Upper lobe of left lung (tissue), 6 donors: ENCODE results near the gene ITGA1. TPM values are rescaled to one million over a fixed set of nuclear protein-coding genes. Genes with fewer than 3 reads are reported as not detected.

Experiments used
- ATAC-seq, 2 donors: fragments of 200-7000 bp; cut with Tn5 transposase; one replicate each; pipeline ENCODE4 v1.9.1; 2022; ENCODE audit warnings: mild to moderate bottlenecking in 2 of 2, moderate library complexity in 2 of 2; ENCODE audit not compliant: low FRiP score in 2 of 2
- DNase-seq, 2 donors: peaks; one replicate each; pipeline ENCODE4 v3.0.0-alpha.2; 2019 to 2020
- H3K27ac ChIP-seq, 4 donors: fragments of 200-600 bp; sonication (generic); one replicate each; pipeline ENCODE4 v1.5.1; 2016 to 2019
- H3K27me3 ChIP-seq, 4 donors: fragments of 200-600 bp; sonication (generic); one replicate each; pipeline ENCODE4 v1.5.1; 2017 to 2019
- H3K36me3 ChIP-seq, 4 donors: fragments of 200-600 bp; sonication (generic); one replicate each; pipeline ENCODE4 v1.5.1; 2016 to 2019
- H3K4me1 ChIP-seq, 4 donors: fragments of 200-600 bp; sonication (generic); one replicate each; pipeline ENCODE4 v1.5.1; 2018 to 2019
- H3K4me3 ChIP-seq, 4 donors: fragments of 200-600 bp; sonication (generic); one replicate each; pipeline ENCODE4 v1.5.1; 2017 to 2019; ENCODE audit warnings: mild to moderate bottlenecking in 2 of 4, moderate library complexity in 1 of 4
- H3K9me3 ChIP-seq, 4 donors: fragments of 200-600 bp; sonication (generic); one replicate each; pipeline ENCODE4 v1.5.1; 2018 to 2019
- EP300 ChIP-seq, 4 donors: sonication (generic); formaldehyde crosslinking; IDR thresholded peaks; one replicate each; pipeline ENCODE4 v1.5.1; 2017; ENCODE audit warnings: antibody characterized with exemption in 4 of 4, control low read depth in 2 of 4
- POLR2A ChIP-seq, 4 donors: fragments of 450-650 bp; IDR thresholded peaks; one replicate each; pipeline ENCODE4 v1.5.1; 2016 to 2017; ENCODE audit warnings: antibody characterized with exemption in 4 of 4, mild to moderate bottlenecking in 2 of 4
- POLR2AphosphoS5 ChIP-seq, 2 donors: sonication (generic); formaldehyde crosslinking; IDR thresholded peaks; one replicate each; pipeline ENCODE4 v1.5.1; 2017; ENCODE audit warnings: antibody characterized with exemption in 2 of 2
- WGBS, 2 donors: methylation state at CpG; one replicate each; pipeline ENCODE4 v1.1.5; 2017 to 2018; 5-methylcytosine and 5-hydroxymethylcytosine counted together
- total RNA-seq, 6 donors: library from RNA; depleted of rRNA in 4 of 6; stranded (reverse); fragments of >200 nt in 4 of 6; gene quantifications; one replicate each; pipeline versions ENCODE4 v1.1.0 to v1.2.1, GENCODE V29; 2016 to 2021
- TF ChIP-seq, protein P1 (sequence below), 6 experiments: fragments of 450-650 bp in 4 of 6; fragments of 200-600 bp in 2 of 6; sonication (generic) in 2 of 6; IDR thresholded peaks; one replicate each; pipeline ENCODE4 v1.5.1; 2016 to 2019; ENCODE audit warnings: antibody characterized with exemption in 6 of 6
- donor health status: DM: no; HTN: no; CAD: no; lungs with moderate emphysema.
- donor health status: DM: no; HTN: yes; CAD: no; lungs with severe emphysema.

ITGA1 gene
- total RNA-seq, 6 donors from 2014 or later = 19.9 to 134 (median 60.8) TPM

DNA sequence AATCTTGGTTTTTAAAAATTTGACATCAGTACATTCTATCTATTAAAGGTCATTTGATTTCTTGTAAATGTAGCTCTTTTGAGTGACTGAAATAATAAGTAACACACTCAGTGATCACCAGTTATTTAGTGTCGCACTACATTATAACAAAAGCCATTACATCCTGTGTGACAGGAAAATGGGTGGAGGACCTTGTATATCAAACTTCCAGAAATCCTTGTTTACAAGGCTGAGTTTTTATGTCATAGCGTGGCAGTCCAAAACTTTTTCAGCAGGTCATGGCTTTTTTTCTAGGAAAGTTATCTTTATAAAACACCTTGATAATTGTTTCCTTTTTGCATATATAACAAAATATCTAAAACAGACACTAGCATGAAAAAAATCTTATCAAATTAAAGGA, 14.4 kb upstream of the ITGA1 start:
- no peaks in the 10 kb centered on the region for H3K27me3 ChIP-seq
- ATAC-seq (no peak), DNase-seq (no peak)
- H3K9me3 ChIP-seq = no peaks in the 10 kb centered on the region
- no peaks in the 10 kb centered on the region for H3K36me3 ChIP-seq
- H3K4me3 ChIP-seq = no peak overlapping the region
- 68 to 72% methylated on average over 2 of the region's 2 CpGs for WGBS, 2 donors
- peaks cover 0 to 21% (median 7%) of the 10 kb centered on the region in 4 donors for H3K4me1 ChIP-seq
- H3K27ac ChIP-seq = peak overlapping the region in 3 of 4 donors; percentile 49 to 83 (median 56)
- TF ChIP-seq EP300 (IDR thresholded peaks at IDR 0.05) (peak in 3 of 4 donors; percentile 19 to 64 (median 54)), POLR2AphosphoS5 (IDR thresholded peaks at IDR 0.05) (peak; percentile 27 to 32), POLR2A (IDR thresholded peaks at IDR 0.05) (no peak)
- TF ChIP-seq, protein P1, sequence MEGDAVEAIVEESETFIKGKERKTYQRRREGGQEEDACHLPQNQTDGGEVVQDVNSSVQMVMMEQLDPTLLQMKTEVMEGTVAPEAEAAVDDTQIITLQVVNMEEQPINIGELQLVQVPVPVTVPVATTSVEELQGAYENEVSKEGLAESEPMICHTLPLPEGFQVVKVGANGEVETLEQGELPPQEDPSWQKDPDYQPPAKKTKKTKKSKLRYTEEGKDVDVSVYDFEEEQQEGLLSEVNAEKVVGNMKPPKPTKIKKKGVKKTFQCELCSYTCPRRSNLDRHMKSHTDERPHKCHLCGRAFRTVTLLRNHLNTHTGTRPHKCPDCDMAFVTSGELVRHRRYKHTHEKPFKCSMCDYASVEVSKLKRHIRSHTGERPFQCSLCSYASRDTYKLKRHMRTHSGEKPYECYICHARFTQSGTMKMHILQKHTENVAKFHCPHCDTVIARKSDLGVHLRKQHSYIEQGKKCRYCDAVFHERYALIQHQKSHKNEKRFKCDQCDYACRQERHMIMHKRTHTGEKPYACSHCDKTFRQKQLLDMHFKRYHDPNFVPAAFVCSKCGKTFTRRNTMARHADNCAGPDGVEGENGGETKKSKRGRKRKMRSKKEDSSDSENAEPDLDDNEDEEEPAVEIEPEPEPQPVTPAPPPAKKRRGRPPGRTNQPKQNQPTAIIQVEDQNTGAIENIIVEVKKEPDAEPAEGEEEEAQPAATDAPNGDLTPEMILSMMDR (IDR thresholded peaks at IDR 0.05) = no peak

DNA sequence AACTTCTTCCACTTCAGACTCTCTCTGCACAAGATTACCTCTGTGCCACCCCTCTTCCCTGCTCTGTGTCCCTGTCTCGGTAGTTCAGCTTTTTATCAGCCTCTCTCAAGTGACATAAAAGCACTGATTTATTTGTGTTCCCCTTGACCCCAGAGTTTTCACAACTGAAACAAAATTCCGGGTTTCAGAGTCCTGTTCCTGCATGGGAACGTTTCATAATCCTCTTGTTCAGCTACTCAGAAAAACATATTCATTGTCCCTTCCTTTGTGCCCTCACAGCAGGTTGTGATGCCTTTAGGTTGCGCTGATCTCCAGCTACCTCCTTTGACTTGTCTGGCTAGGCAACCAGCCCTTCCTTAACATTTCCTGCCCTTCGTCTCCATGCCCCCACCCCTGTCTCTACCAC, 13.7 kb upstream of the ITGA1 start:
- no peaks in the 10 kb centered on the region for H3K27me3 ChIP-seq
- WGBS, 2 donors = 21 to 25% methylated on average over 5 of the region's 5 CpGs
- no peak for TF ChIP-seq POLR2A (IDR thresholded peaks at IDR 0.05)
- peak in 1 of 4 donors; percentile 4 for TF ChIP-seq EP300 (IDR thresholded peaks at IDR 0.05)
- peak in 1 of 2 donors; percentile 63 for TF ChIP-seq POLR2AphosphoS5 (IDR thresholded peaks at IDR 0.05)
- TF ChIP-seq, protein P1 (IDR thresholded peaks at IDR 0.05) = no peak
- ATAC-seq (no peak), DNase-seq (no peak)
- no peaks in the 10 kb centered on the region for H3K9me3 ChIP-seq
- peaks cover 0 to 16% (median 7%) of the 10 kb centered on the region in 4 donors for H3K4me1 ChIP-seq
- no peak overlapping the region for H3K4me3 ChIP-seq
- H3K36me3 ChIP-seq = no peaks in the 10 kb centered on the region
- H3K27ac ChIP-seq = peak overlapping the region; percentile 49 to 83 (median 54)

DNA sequence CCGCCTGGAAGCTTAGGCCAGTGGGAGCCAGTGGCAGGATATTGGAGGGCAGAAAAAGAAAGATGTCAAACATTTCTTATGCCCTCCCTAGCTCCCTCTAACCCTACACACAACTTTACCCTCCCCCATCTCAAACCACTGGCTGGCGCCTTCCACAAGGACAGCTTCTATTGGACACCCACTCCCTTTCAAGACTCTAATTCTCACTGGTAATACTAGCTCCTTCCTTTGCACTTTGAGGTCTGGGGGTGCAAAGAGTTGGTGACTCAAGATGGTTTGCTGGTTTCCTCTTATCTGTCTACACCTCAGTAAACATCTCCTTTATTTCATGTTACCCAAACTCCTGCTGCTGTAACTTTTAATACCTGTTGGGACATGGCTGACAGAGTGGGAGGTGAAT, 11.6 kb upstream of the ITGA1 start:
- H3K9me3 ChIP-seq = no peaks in the 10 kb centered on the region
- peak overlapping the region in 3 of 4 donors; percentile 46 to 60 (median 51) for H3K27ac ChIP-seq
- no peaks in the 10 kb centered on the region for H3K27me3 ChIP-seq
- ATAC-seq (no peak), DNase-seq (no peak)
- no peaks in the 10 kb centered on the region for H3K36me3 ChIP-seq
- no peak overlapping the region for H3K4me3 ChIP-seq
- WGBS, 2 donors = 92 to 94% methylated on average over 2 of the region's 2 CpGs
- peaks cover 0 to 16% (median 7%) of the 10 kb centered on the region in 4 donors for H3K4me1 ChIP-seq
- TF ChIP-seq, protein P1 (IDR thresholded peaks at IDR 0.05) = no peak
- TF ChIP-seq EP300 (IDR thresholded peaks at IDR 0.05) (no peak), POLR2A (IDR thresholded peaks at IDR 0.05) (no peak), POLR2AphosphoS5 (IDR thresholded peaks at IDR 0.05) (no peak)

DNA sequence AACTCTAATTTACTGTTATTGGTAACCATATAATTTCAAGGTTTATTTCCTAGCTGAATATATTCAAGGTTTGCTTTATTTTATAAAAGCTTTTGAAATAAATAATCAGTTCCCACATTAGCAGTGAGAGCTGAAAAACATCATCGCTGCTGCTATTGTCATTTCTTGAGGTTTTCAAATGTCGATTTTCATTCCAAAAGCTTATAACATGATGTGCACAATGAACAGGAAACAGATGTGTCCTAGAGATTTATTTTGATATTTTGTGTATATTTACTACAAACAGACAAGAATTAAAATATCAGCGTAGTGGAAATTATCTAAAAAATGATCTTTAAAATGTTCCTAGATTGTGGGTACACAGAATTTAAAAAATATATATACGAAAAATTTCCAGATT, 10.5 kb upstream of the ITGA1 start:
- Histone ChIP-seq H3K4me1 (peaks cover 0 to 12% (median 7%) of the 10 kb centered on the region in 4 donors), H3K27ac (no peak overlapping the region), H3K27me3 (no peaks in the 10 kb centered on the region), H3K36me3 (no peaks in the 10 kb centered on the region), H3K4me3 (no peak overlapping the region), H3K9me3 (no peaks in the 10 kb centered on the region)
- TF ChIP-seq, protein P1 (IDR thresholded peaks at IDR 0.05) = no peak
- TF ChIP-seq POLR2AphosphoS5 (IDR thresholded peaks at IDR 0.05) (no peak), EP300 (IDR thresholded peaks at IDR 0.05) (no peak), POLR2A (IDR thresholded peaks at IDR 0.05) (no peak)
- ATAC-seq (no peak), DNase-seq (no peak)
- 57 to 60% methylated on average over 4 of the region's 4 CpGs for WGBS, 2 donors

DNA sequence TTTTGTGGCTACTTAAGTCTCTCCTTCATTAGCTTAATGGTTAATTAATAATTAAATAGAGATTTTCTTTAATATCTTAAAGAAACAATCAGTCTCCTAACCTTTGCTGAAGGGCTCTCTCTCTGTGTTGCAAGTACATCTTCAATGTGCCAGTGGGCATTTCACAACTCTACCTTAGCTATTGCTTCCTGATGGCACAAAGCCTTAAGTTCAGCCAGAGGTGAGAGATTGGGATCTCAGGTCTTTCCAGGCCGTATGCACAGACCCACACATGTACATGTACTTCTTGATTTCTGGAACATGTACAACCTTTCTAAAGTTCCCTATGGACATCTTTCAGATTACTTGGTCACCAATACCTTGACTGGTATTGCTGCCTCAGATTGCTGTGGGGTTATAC, 8.9 kb upstream of the ITGA1 start:
- no peaks in the 10 kb centered on the region for H3K27me3 ChIP-seq
- DNase-seq (no peak), ATAC-seq (no peak)
- 53 to 56% methylated on average over 1 of the region's 1 CpG for WGBS, 2 donors
- peaks cover 0 to 8% (median 6%) of the 10 kb centered on the region in 4 donors for H3K4me1 ChIP-seq
- H3K9me3 ChIP-seq = no peaks in the 10 kb centered on the region
- H3K27ac ChIP-seq = no peak overlapping the region
- no peaks in the 10 kb centered on the region for H3K36me3 ChIP-seq
- TF ChIP-seq, protein P1 (IDR thresholded peaks at IDR 0.05) = no peak
- TF ChIP-seq EP300 (IDR thresholded peaks at IDR 0.05) (no peak), POLR2A (IDR thresholded peaks at IDR 0.05) (no peak), POLR2AphosphoS5 (IDR thresholded peaks at IDR 0.05) (no peak)
- H3K4me3 ChIP-seq = no peak overlapping the region
